MM.1S (cell line): Measurements from ENCODE around the gene GRM5.
A peak's percentile ranks its signal among the peaks of the same experiment; 100 is the strongest.

Experiments used
- DNase-seq: peaks from one replicate; pipeline ENCODE4 v3.0.0-alpha.2; 2015
- H2AFZ ChIP-seq: fragments of 300-600 bp; sonication (generic); 2 replicates; pipeline ENCODE4 v1.6.0; 2016; ENCODE audit warnings: antibody characterized with exemption, low read length
- H3F3A ChIP-seq: fragments of 300-600 bp; sonication (generic); 2 replicates; pipeline ENCODE4 v1.6.1; 2016; ENCODE audit warnings: mild to moderate bottlenecking, antibody characterized with exemption, low read length, moderate library complexity, mixed read lengths; ENCODE audit not compliant: insufficient read depth
- H3K27ac ChIP-seq: fragments of 300-600 bp; sonication (generic); 2 replicates; pipeline ENCODE4 v1.5.1; 2016; ENCODE audit warnings: mild to moderate bottlenecking, low read length
- H3K27me3 ChIP-seq: fragments of 300-600 bp; sonication (generic); replicated peaks from 2 replicates; pipeline ENCODE4 v1.6.0; 2016; ENCODE audit warnings: low read length; ENCODE audit not compliant: insufficient read depth
- H3K36me3 ChIP-seq: fragments of 300-600 bp; sonication (generic); replicated peaks from 2 replicates; pipeline ENCODE4 v1.6.1; 2016; ENCODE audit warnings: mild to moderate bottlenecking, low read length, mixed read lengths; ENCODE audit not compliant: insufficient read depth
- H3K4me1 ChIP-seq: fragments of 300-600 bp; sonication (generic); 2 replicates; pipeline ENCODE4 v1.6.1; 2016; ENCODE audit warnings: low read length, mixed read lengths
- H3K4me2 ChIP-seq: fragments of 300-600 bp; sonication (generic); 2 replicates; pipeline ENCODE4 v1.6.0; 2016; ENCODE audit warnings: low read depth, low read length
- H3K4me3 ChIP-seq: fragments of 300-600 bp; sonication (generic); 2 replicates; pipeline ENCODE4 v1.5.1; 2016; ENCODE audit warnings: low read length, mixed read lengths
- H3K79me2 ChIP-seq: fragments of 300-600 bp; sonication (generic); 2 replicates; pipeline ENCODE4 v1.6.1; 2016; ENCODE audit warnings: mixed run types, low read length, mixed read lengths
- H3K9ac ChIP-seq: fragments of 300-600 bp; sonication (generic); 2 replicates; pipeline ENCODE4 v1.6.1; 2016; ENCODE audit warnings: low read length, mixed read lengths
- H3K9me2 ChIP-seq: fragments of 300-600 bp; sonication (generic); replicated peaks from 2 replicates; pipeline ENCODE4 v1.6.1; 2016; ENCODE audit warnings: mild to moderate bottlenecking, low read length, mixed read lengths; ENCODE audit not compliant: insufficient read depth
- H3K9me3 ChIP-seq: fragments of 300-600 bp; sonication (generic); replicated peaks from 2 replicates; pipeline ENCODE4 v1.6.1; 2016; ENCODE audit warnings: mild to moderate bottlenecking, low read length, mixed read lengths; ENCODE audit not compliant: insufficient read depth
- H4K20me1 ChIP-seq: fragments of 300-600 bp; sonication (generic); 2 replicates; pipeline ENCODE4 v1.6.1; 2016; ENCODE audit warnings: mild to moderate bottlenecking, low read length, moderate library complexity, mixed read lengths; ENCODE audit not compliant: insufficient read depth
- CTCF ChIP-seq: fragments of 300-600 bp; sonication (generic); IDR thresholded peaks from 2 replicates; pipeline ENCODE4 v1.5.1; 2016; ENCODE audit warnings: antibody characterized with exemption, low read length, mixed read lengths
- EZH2 ChIP-seq: fragments of 300-600 bp; sonication (generic); optimal IDR thresholded peaks from 2 replicates; pipeline ENCODE3; 2017; ENCODE audit warnings: low read depth, mild to moderate bottlenecking, antibody characterized with exemption, low read length, mixed read lengths
- EZH2phosphoT487 ChIP-seq: fragments of 300-600 bp; sonication (generic); IDR thresholded peaks from 2 replicates; pipeline ENCODE4 v1.6.1; 2018; ENCODE audit warnings: antibody characterized with exemption, low read length

Gene GRM5

DNA sequence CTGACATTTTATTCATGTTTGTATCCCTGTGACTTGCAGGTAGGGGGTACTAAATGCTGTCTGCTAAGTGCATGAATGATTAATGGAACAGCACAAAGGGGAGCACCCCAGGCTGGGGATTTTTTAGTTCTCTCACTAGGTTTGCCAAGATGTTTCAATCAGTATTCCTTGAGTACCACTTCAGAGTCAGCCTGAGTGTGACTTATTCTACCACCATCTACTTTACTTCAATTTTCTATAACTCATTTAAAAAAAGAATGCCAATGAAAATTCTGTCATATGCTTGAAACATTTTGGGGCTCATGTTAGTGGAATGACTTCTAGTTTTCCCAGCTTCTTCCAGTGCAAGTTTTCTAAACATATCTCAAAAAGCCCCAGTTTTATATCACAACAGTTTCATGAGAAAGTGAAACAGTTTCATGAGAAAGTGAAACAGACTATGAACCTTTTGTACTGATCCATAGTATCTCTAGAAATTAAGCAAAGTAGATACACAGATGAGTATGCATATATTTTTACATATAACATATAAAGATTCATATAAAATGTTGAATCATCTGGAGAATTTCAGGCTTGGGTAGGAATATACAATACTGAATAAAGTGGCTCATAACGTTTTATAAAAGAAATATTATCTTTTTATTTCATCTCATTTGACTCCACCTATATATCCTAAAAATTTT is 252.4 kb downstream of the GRM5 start:
- no peaks in the 10 kb centered on the region for H3K9me2 ChIP-seq
- H3K27ac ChIP-seq: no peak overlapping the region
- no peaks in the 10 kb centered on the region for H3K27me3 ChIP-seq
- no peak overlapping the region for H3K9ac ChIP-seq
- no peaks in the 10 kb centered on the region for H4K20me1 ChIP-seq
- no peak overlapping the region for H3K4me3 ChIP-seq
- H3K79me2 ChIP-seq: no peaks in the 10 kb centered on the region
- no peaks in the 10 kb centered on the region for H3K4me1 ChIP-seq
- DNase-seq: peak; percentile 22
- TF ChIP-seq EZH2 (no peak), EZH2phosphoT487 (no peak), CTCF (no peak)
- no peaks in the 10 kb centered on the region for H3K9me3 ChIP-seq
- no peak overlapping the region for H2AFZ ChIP-seq
- no peaks in the 10 kb centered on the region for H3F3A ChIP-seq
- H3K4me2 ChIP-seq: no peak overlapping the region
- H3K36me3 ChIP-seq: no peaks in the 10 kb centered on the region

DNA sequence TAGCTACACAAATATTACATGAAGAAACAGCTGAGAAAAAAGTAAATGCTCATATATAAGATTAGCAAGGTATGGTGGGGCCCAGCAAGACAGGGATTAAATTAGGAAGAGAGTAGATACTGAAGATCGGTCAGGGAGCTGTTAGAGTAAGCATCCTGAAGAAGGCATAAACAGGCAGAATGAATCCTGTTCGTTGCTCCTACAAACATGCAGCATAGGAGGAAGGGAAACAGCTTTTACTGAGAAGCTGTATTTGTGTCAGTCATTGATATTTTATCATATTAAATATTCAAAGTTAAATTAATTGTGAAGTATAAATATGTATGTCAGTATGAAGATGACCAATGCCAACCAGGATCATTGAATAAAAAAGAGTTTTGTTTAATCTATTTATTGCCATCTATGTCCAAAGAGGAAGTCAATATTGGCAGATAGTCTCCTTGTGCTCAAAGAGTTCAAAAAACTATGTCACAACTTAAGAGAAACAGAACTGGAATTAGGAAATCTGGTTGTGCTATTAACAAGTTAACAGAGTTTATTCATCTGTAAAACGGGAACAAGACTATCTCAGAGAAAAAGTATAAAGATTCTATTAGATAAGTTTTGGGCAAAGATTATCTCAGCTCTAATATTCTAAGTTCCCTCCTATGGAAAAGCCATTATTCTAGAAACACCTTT is 255.2 kb downstream of the GRM5 start:
- no peak for DNase-seq
- no peak overlapping the region for H3K27ac ChIP-seq
- no peaks in the 10 kb centered on the region for H4K20me1 ChIP-seq
- H3K9ac ChIP-seq: no peak overlapping the region
- H3K4me1 ChIP-seq: no peaks in the 10 kb centered on the region
- H3K4me2 ChIP-seq: no peak overlapping the region
- H2AFZ ChIP-seq: no peak overlapping the region
- no peaks in the 10 kb centered on the region for H3K9me3 ChIP-seq
- H3F3A ChIP-seq: no peaks in the 10 kb centered on the region
- TF ChIP-seq EZH2 (no peak), EZH2phosphoT487 (no peak), CTCF (no peak)
- no peaks in the 10 kb centered on the region for H3K9me2 ChIP-seq
- no peaks in the 10 kb centered on the region for H3K36me3 ChIP-seq
- H3K79me2 ChIP-seq: no peaks in the 10 kb centered on the region
- H3K4me3 ChIP-seq: no peak overlapping the region
- no peaks in the 10 kb centered on the region for H3K27me3 ChIP-seq

GRCh38 chr11:88809126-88809525 is 256.7 kb downstream of the GRM5 start:
- Histone ChIP-seq H3K36me3 (no peaks in the 10 kb centered on the region), H3K4me3 (no peak overlapping the region), H3K4me2 (no peak overlapping the region), H3F3A (no peaks in the 10 kb centered on the region), H3K27ac (no peak overlapping the region), H3K27me3 (no peaks in the 10 kb centered on the region), H4K20me1 (no peaks in the 10 kb centered on the region), H3K79me2 (no peaks in the 10 kb centered on the region), H3K9ac (no peak overlapping the region), H2AFZ (no peak overlapping the region), H3K9me3 (no peaks in the 10 kb centered on the region), H3K9me2 (no peaks in the 10 kb centered on the region), H3K4me1 (no peaks in the 10 kb centered on the region)
- no peak for DNase-seq
- no peak for TF ChIP-seq CTCF
- TF ChIP-seq EZH2phosphoT487: no peak
- no peak for TF ChIP-seq EZH2
